Inflammatory macrophage (primary cell): ENCODE measurements around the gene SYTL2.
"Not testable (repeated sequence)": the region's sequence is repeated elsewhere in the genome, so short reads cannot be mapped to it uniquely, and the experiment has no call there.

Experiments used
- DNase-seq, 2 donors: peaks; one replicate each; pipeline ENCODE4 v3.0.0-alpha.2; 2020 to 2022

Gene SYTL2

GRCh38 chr11:85795712-85796487 lies 15.0 kb downstream of the SYTL2 start:
- no peak for DNase-seq

GRCh38 chr11:85791409-85791990 lies 19.4 kb downstream of the SYTL2 start:
- DNase-seq = no peak

- DNase-seq = no peak
Observed at GRCh38 chr11:85787809-85788760, 22.9 kb downstream of the SYTL2 start.

- no peak for DNase-seq
Observed at GRCh38 chr11:85787168-85787567, 23.8 kb downstream of the SYTL2 start.

- no peak for DNase-seq
Observed at GRCh38 chr11:85784480-85785265, 26.3 kb downstream of the SYTL2 start.

GRCh38 chr11:85783758-85784157 lies 27.2 kb downstream of the SYTL2 start:
- DNase-seq = no peak

GRCh38 chr11:85780780-85781517 lies 30.0 kb downstream of the SYTL2 start:
- peak in 1 of 2 donors; percentile 9 for DNase-seq

GRCh38 chr11:85779956-85780640 lies 30.8 kb downstream of the SYTL2 start:
- DNase-seq = no peak

GRCh38 chr11:85777603-85777972 lies 33.4 kb downstream of the SYTL2 start:
- not testable (repeated sequence) for DNase-seq

- DNase-seq = no peak
Observed at GRCh38 chr11:85776951-85777602, 33.9 kb downstream of the SYTL2 start.

GRCh38 chr11:85774256-85775101 lies 36.5 kb downstream of the SYTL2 start:
- no peak for DNase-seq

- no peak for DNase-seq
Observed at GRCh38 chr11:85772695-85773094, 38.2 kb downstream of the SYTL2 start.

- no peak for DNase-seq
Observed at GRCh38 chr11:85771568-85771967, 39.4 kb downstream of the SYTL2 start.

- DNase-seq = no peak
Observed at GRCh38 chr11:85769771-85770170, 41.2 kb downstream of the SYTL2 start.

- no peak for DNase-seq
Observed at GRCh38 chr11:85768473-85769146, 42.3 kb downstream of the SYTL2 start.

GRCh38 chr11:85767246-85767945 lies 43.5 kb downstream of the SYTL2 start:
- no peak for DNase-seq

GRCh38 chr11:85766721-85767161 lies 44.2 kb downstream of the SYTL2 start:
- DNase-seq = no peak

GRCh38 chr11:85764796-85765195 lies 46.1 kb downstream of the SYTL2 start:
- no peak for DNase-seq
